CD4-positive, alpha-beta memory T cell (primary cell): Measurements from ENCODE around the gene LYRM1. TPM values are rescaled to one million over a fixed set of nuclear protein-coding genes. Genes with fewer than 3 reads are reported as not detected.

ENCODE experiments used
- CTCF ChIA-PET: fragments of 350-600 bp; sonication (Branson Sonifier 250); formaldehyde crosslinking; loops from one replicate; lab custom pipeline; 2021; ENCODE audit warnings: inconsistent platforms; ENCODE audit not compliant: partially characterized antibody; lab: Charles Lee
- POLR2A ChIA-PET: fragments of 350-600 bp; sonication (Branson Sonifier 250); formaldehyde crosslinking; loops from one replicate; lab custom pipeline; 2021; ENCODE audit not compliant: partially characterized antibody; lab: Charles Lee
- DNase-seq, 5 donors: peaks; one replicate each; pipeline versions ENCODE4 v3.0.0 to v3.0.0-alpha.2; 2020 to 2022; ENCODE audit warnings: mixed read lengths in 1 of 5
- H3K27ac ChIP-seq: one replicate; pipeline ENCODE4 v1.7.0; 2013; ENCODE audit warnings: low read depth, low read length
- H3K27me3 ChIP-seq: 2 replicates; pipeline ENCODE4 v1.7.0; 2013; ENCODE audit warnings: mild to moderate bottlenecking, low read length, moderate library complexity; ENCODE audit not compliant: insufficient read depth
- H3K36me3 ChIP-seq: 2 replicates; pipeline ENCODE4 v1.7.0; 2013; ENCODE audit warnings: mild to moderate bottlenecking, low read length, moderate library complexity; ENCODE audit not compliant: insufficient read depth
- H3K4me1 ChIP-seq: 2 replicates; pipeline ENCODE4 v1.7.0; 2013; ENCODE audit warnings: mild to moderate bottlenecking, low read length, moderate library complexity; ENCODE audit not compliant: insufficient read depth
- H3K4me3 ChIP-seq, 2 donors: one replicate each; pipeline ENCODE4 v1.7.0; 2013; ENCODE audit warnings: low read length in 2 of 2, mild to moderate bottlenecking in 1 of 2
- H3K9me3 ChIP-seq, 2 donors: one replicate each; pipeline ENCODE4 v1.7.0; 2013; ENCODE audit warnings: low read length in 2 of 2, control low read depth in 1 of 2; ENCODE audit not compliant: control insufficient read depth in 1 of 2
- H3K27ac Mint-ChIP-seq, 7 donors: one replicate each; pipeline ENCODE4 v1.8.0; 2020 to 2021; ENCODE audit warnings: mixed read lengths in 7 of 7, mild to moderate bottlenecking in 6 of 7, inconsistent platforms in 3 of 7, moderate library complexity in 3 of 7
- H3K27me3 Mint-ChIP-seq, 2 donors: one replicate each; pipeline ENCODE4 v1.8.0; 2020 to 2021; ENCODE audit warnings: mixed read lengths in 2 of 2
- H3K36me3 Mint-ChIP-seq, 2 donors: one replicate each; pipeline ENCODE4 v1.8.0; 2020 to 2021; ENCODE audit warnings: mixed read lengths in 2 of 2, inconsistent platforms in 1 of 2, mild to moderate bottlenecking in 1 of 2
- H3K4me1 Mint-ChIP-seq, 4 donors: one replicate each; pipeline ENCODE4 v1.8.0; 2020 to 2021; ENCODE audit warnings: mixed read lengths in 4 of 4, mild to moderate bottlenecking in 1 of 4
- H3K4me3 Mint-ChIP-seq, 8 donors: one replicate each; pipeline ENCODE4 v1.8.0; 2020 to 2021; ENCODE audit warnings: mixed read lengths in 8 of 8, mild to moderate bottlenecking in 7 of 8, moderate library complexity in 6 of 8, inconsistent platforms in 3 of 8
- H3K9me3 Mint-ChIP-seq, 8 donors: one replicate each; pipeline ENCODE4 v1.8.0; 2020 to 2021; ENCODE audit warnings: mixed read lengths in 8 of 8, mild to moderate bottlenecking in 5 of 8, inconsistent platforms in 3 of 8, moderate library complexity in 1 of 8
- intact Hi-C: fragments of 100-400 bp; cut with micrococcal nuclease; formaldehyde crosslinking; loops from one replicate; pipeline ENCODE4 v1.15.1; 2023
- polyA plus RNA-seq, 2 donors: library from polyadenylated mRNA; unstranded; fragments of 300-500 nt; fragmentation: Illumina TruSeq; gene quantifications; one replicate each; pipeline ENCODE4 v1.2.3, GENCODE V29; 2021
- total RNA-seq, 2 experiments: library from RNA; stranded (reverse); gene quantifications; one replicate each; pipeline ENCODE4 v1.2.3, GENCODE V29; 2021

The LYRM1 gene
- total and polyA plus RNA-seq, 4 experiments from 2014 or later, result 25.8 to 54.3 (median 34.7) TPM

GRCh38 chr16:20899477-20900298 lies 883 bp upstream of the LYRM1 start:
- Histone ChIP-seq H3K4me3 (peak overlapping the region; percentile 61 to 91), H3K27me3 (no peaks in the 10 kb centered on the region), H3K27ac (peak overlapping the region; percentile 88), H3K9me3 (no peaks in the 10 kb centered on the region), H3K4me1 (peaks cover 51% of the 10 kb centered on the region), H3K36me3 (no peaks in the 10 kb centered on the region)
- Mint-ChIP-seq H3K4me3 (peak overlapping the region; percentile 93 to 99 (median 94)), H3K4me1 (peaks cover 43 to 69% (median 55%) of the 10 kb centered on the region in 4 donors), H3K27me3 (no peaks in the 10 kb centered on the region), H3K9me3 (peaks cover 0 to 3% (median 0%) of the 10 kb centered on the region in 8 donors), H3K27ac (peak overlapping the region; percentile 94 to 99 (median 97)), H3K36me3 (peaks cover 0 to 24% of the 10 kb centered on the region in 2 donors)
- ChIA-PET CTCF (interaction anchor here (0.5 to 4.3 kb wide), 4 partner anchors 17 to 25 kb away, joined by 3 to 26 read pairs (median 4); no protein-coding TSS in a partner anchor), POLR2A (interaction anchor here (1.0 to 3.2 kb wide), 10 partner anchors 11 to 259 kb away, joined by 3 to 30 read pairs (median 4); partner anchors contain the start of genes ACSM3, ERI2, LDAF1 and REXO5)
- DNase-seq, result no peak
- intact Hi-C loops, result loop anchor here (1.0 to 10.0 kb wide), 4 partner anchors 24 to 158 kb away; partner anchors contain the start of genes ACSM3, ERI2, REXO5 and THUMPD1

- CTCF ChIA-PET, result interaction anchor here (1.0 to 4.3 kb wide), 3 partner anchors 23 to 50 kb away, joined by 4 to 26 read pairs (median 4); no protein-coding TSS in a partner anchor
- H3K27me3 Mint-ChIP-seq, result no peaks in the 10 kb centered on the region
- Histone ChIP-seq H3K27me3 (no peaks in the 10 kb centered on the region), H3K27ac (peak overlapping the region; percentile 88), H3K36me3 (no peaks in the 10 kb centered on the region), H3K4me3 (peak overlapping the region; percentile 70 to 91), H3K4me1 (peaks cover 57% of the 10 kb centered on the region), H3K9me3 (no peaks in the 10 kb centered on the region)
- DNase-seq, result peak in 3 of 5 donors; percentile 30 to 32 (median 31)
- intact Hi-C loops, result loop anchor here (5.0 to 10.0 kb wide), 2 partner anchors 96 to 139 kb away; partner anchors contain the start of genes ACSM3, ERI2 and REXO5
- H3K9me3 Mint-ChIP-seq, result peaks cover 0 to 3% (median 0%) of the 10 kb centered on the region in 8 donors
- H3K27ac Mint-ChIP-seq, result peak overlapping the region; percentile 94 to 99 (median 97)
- H3K36me3 Mint-ChIP-seq, result peaks cover 0 to 19% of the 10 kb centered on the region in 2 donors
- POLR2A ChIA-PET, result interaction anchor here (2.1 to 3.2 kb wide), 4 partner anchors 10 to 159 kb away, joined by 7 to 30 read pairs (median 9); partner anchors contain the start of genes ERI2, REXO5 and THUMPD1
- peak overlapping the region; percentile 93 to 99 (median 94) for H3K4me3 Mint-ChIP-seq
- H3K4me1 Mint-ChIP-seq, result peaks cover 48 to 79% (median 64%) of the 10 kb centered on the region in 4 donors
These were observed 481 bp downstream of the LYRM1 start for GRCh38 chr16:20901068-20901435.

- Mint-ChIP-seq H3K36me3 (peaks cover 0 to 19% of the 10 kb centered on the region in 2 donors), H3K27me3 (no peaks in the 10 kb centered on the region), H3K9me3 (peaks cover 0 to 3% (median 0%) of the 10 kb centered on the region in 8 donors), H3K27ac (peak overlapping the region; percentile 94 to 99 (median 97)), H3K4me3 (peak overlapping the region; percentile 93 to 99 (median 94)), H3K4me1 (peaks cover 48 to 80% (median 64%) of the 10 kb centered on the region in 4 donors)
- peak overlapping the region; percentile 88 for H3K27ac ChIP-seq
- H3K4me3 ChIP-seq, result peak overlapping the region; percentile 70 to 91
- peaks cover 57% of the 10 kb centered on the region for H3K4me1 ChIP-seq
- intact Hi-C loops, result loop anchor here (5.0 to 10.0 kb wide), 2 partner anchors 97 to 139 kb away; partner anchors contain the start of genes ACSM3, ERI2 and REXO5
- CTCF ChIA-PET, result interaction anchor here (1.8 to 4.3 kb wide), 3 partner anchors 24 to 27 kb away, joined by 4 to 26 read pairs (median 5); no protein-coding TSS in a partner anchor
- POLR2A ChIA-PET, result interaction anchor here (2.1 to 3.2 kb wide), 4 partner anchors 9 to 160 kb away, joined by 7 to 30 read pairs (median 9); partner anchors contain the start of genes ERI2, REXO5 and THUMPD1
- no peaks in the 10 kb centered on the region for H3K36me3 ChIP-seq
- peak in 2 of 5 donors; percentile 30 to 38 for DNase-seq
- no peaks in the 10 kb centered on the region for H3K9me3 ChIP-seq
- H3K27me3 ChIP-seq, result no peaks in the 10 kb centered on the region
These were observed 1.0 kb downstream of the LYRM1 start for GRCh38 chr16:20901436-20902112.

GRCh38 chr16:20902426-20902825 lies 1.9 kb downstream of the LYRM1 start:
- DNase-seq, result no peak
- Mint-ChIP-seq H3K4me3 (peak overlapping the region in 6 of 8 donors; percentile 58 to 97 (median 94)), H3K36me3 (peaks cover 0 to 15% of the 10 kb centered on the region in 2 donors), H3K27ac (peak overlapping the region; percentile 85 to 99 (median 97)), H3K9me3 (peaks cover 0 to 3% (median 0%) of the 10 kb centered on the region in 8 donors), H3K27me3 (no peaks in the 10 kb centered on the region), H3K4me1 (peaks cover 48 to 80% (median 64%) of the 10 kb centered on the region in 4 donors)
- no peaks in the 10 kb centered on the region for H3K27me3 ChIP-seq
- no peak overlapping the region for H3K4me3 ChIP-seq
- intact Hi-C loops, result loop anchor here (5.0 to 10.0 kb wide), 2 partner anchors 98 to 140 kb away; partner anchors contain the start of genes ACSM3, ERI2 and REXO5
- no peak overlapping the region for H3K27ac ChIP-seq
- ChIA-PET POLR2A (no interaction called here), CTCF (interaction anchor here (2.0 kb wide), 1 partner anchor 28 kb away, joined by 5 read pairs; no protein-coding TSS in a partner anchor)
- no peaks in the 10 kb centered on the region for H3K36me3 ChIP-seq
- H3K4me1 ChIP-seq, result peaks cover 57% of the 10 kb centered on the region
- no peaks in the 10 kb centered on the region for H3K9me3 ChIP-seq

- Mint-ChIP-seq H3K27ac (peak overlapping the region in 6 of 7 donors; percentile 61 to 99 (median 95)), H3K27me3 (no peaks in the 10 kb centered on the region), H3K36me3 (peaks cover 4 to 15% of the 10 kb centered on the region in 2 donors), H3K4me3 (peak overlapping the region in 5 of 8 donors; percentile 6 to 67 (median 59)), H3K4me1 (peaks cover 41 to 74% (median 58%) of the 10 kb centered on the region in 4 donors), H3K9me3 (peaks cover 0 to 3% (median 0%) of the 10 kb centered on the region in 8 donors)
- POLR2A ChIA-PET, result interaction anchor here (0.8 to 2.0 kb wide), 3 partner anchors 28 to 104 kb away, joined by 3 to 8 read pairs (median 3); partner anchors contain the start of genes ERI2 and REXO5
- Histone ChIP-seq H3K27me3 (no peaks in the 10 kb centered on the region), H3K36me3 (no peaks in the 10 kb centered on the region), H3K4me3 (no peak overlapping the region), H3K27ac (peak overlapping the region; percentile 26), H3K4me1 (peaks cover 57% of the 10 kb centered on the region), H3K9me3 (no peaks in the 10 kb centered on the region)
- intact Hi-C loops, result loop anchor here (5.0 to 10.0 kb wide), 2 partner anchors 99 to 141 kb away; partner anchors contain the start of genes ACSM3, ERI2 and REXO5
- CTCF ChIA-PET, result interaction anchor here (0.9 to 2.0 kb wide), 3 partner anchors 29 to 53 kb away, joined by 3 to 5 read pairs (median 4); no protein-coding TSS in a partner anchor
- no peak for DNase-seq
These were observed 2.7 kb downstream of the LYRM1 start for GRCh38 chr16:20903116-20903898.
